Tibial artery (tissue), 4 donors: ENCODE data around the gene POLR2H.

Experiments
- DNase-seq, 2 donors: peaks; one replicate each; pipeline ENCODE4 v3.0.0-alpha.2; 2019
- H3K27ac ChIP-seq, 2 donors: fragments of 200-600 bp; sonication (generic) in 1 of 2; 1 replicate in 1 of 2; 2 replicates in 1 of 2; pipeline ENCODE4 v1.5.1; 2018 to 2019; ENCODE audit warnings: mild to moderate bottlenecking in 1 of 2
- H3K27me3 ChIP-seq, 2 donors: fragments of 200-600 bp; sonication (generic) in 1 of 2; one replicate each; pipeline versions ENCODE4 v1.5.1 to v1.6.0; 2016 to 2019
- H3K36me3 ChIP-seq, 3 donors: fragments of 200-600 bp; sonication (generic) in 2 of 3; one replicate each; pipeline ENCODE4 v1.5.1; 2016 to 2019; ENCODE audit warnings: mild to moderate bottlenecking in 2 of 3
- H3K4me1 ChIP-seq, 4 donors: fragments of 200-600 bp; sonication (generic) in 2 of 4; 1 replicate in 3 of 4; 2 replicates in 1 of 4; pipeline ENCODE4 v1.5.1; 2016 to 2019
- H3K4me3 ChIP-seq, 2 donors: fragments of 200-600 bp; sonication (generic) in 1 of 2; 1 replicate in 1 of 2; 2 replicates in 1 of 2; pipeline ENCODE4 v1.5.1; 2018 to 2019; ENCODE audit warnings: mild to moderate bottlenecking in 2 of 2
- H3K9me3 ChIP-seq, 3 donors: fragments of 200-600 bp; sonication (generic) in 1 of 3; one replicate each; pipeline ENCODE4 v1.5.1; 2016 to 2019
- intact Hi-C: fragments of 100-400 bp; cut with DNase I; formaldehyde crosslinking; loops from one replicate; pipeline ENCODE4 v1.15.0; 2023; ENCODE audit warnings: low total_unique reads
- TF ChIP-seq, protein P1 (sequence below), 2 experiments: fragments of 200-600 bp in 1 of 2; fragments of 450-650 bp in 1 of 2; IDR thresholded peaks; one replicate each; pipeline ENCODE4 v1.5.1; 2017 to 2019; ENCODE audit warnings: antibody characterized with exemption in 2 of 2, mild to moderate bottlenecking in 1 of 2, moderate library complexity in 1 of 2

POLR2H gene

DNA sequence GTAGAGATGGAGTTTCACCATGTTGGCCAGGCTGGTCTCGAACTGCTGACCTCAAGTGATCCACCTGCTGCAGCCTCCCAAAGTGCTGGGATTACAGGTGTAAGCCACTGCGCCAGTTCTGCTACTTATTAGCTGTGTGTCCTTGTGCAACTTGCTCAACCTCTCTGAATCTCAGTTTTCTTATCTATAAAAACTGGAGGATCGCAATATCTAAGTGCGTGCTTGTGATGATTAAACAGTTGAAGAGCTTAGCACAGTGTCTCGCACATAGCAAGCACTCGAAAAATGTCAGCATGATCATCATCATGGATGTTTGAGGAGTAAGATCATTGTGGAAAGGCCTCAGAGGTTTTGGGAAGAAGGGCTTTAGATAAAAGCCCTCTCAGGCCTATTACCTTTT, 10.9 kb upstream of the POLR2H start:
- peaks cover 0 to 28% (median 7%) of the 10 kb centered on the region in 3 donors for H3K36me3 ChIP-seq
- H3K27ac ChIP-seq = no peak overlapping the region
- TF ChIP-seq, protein P1, sequence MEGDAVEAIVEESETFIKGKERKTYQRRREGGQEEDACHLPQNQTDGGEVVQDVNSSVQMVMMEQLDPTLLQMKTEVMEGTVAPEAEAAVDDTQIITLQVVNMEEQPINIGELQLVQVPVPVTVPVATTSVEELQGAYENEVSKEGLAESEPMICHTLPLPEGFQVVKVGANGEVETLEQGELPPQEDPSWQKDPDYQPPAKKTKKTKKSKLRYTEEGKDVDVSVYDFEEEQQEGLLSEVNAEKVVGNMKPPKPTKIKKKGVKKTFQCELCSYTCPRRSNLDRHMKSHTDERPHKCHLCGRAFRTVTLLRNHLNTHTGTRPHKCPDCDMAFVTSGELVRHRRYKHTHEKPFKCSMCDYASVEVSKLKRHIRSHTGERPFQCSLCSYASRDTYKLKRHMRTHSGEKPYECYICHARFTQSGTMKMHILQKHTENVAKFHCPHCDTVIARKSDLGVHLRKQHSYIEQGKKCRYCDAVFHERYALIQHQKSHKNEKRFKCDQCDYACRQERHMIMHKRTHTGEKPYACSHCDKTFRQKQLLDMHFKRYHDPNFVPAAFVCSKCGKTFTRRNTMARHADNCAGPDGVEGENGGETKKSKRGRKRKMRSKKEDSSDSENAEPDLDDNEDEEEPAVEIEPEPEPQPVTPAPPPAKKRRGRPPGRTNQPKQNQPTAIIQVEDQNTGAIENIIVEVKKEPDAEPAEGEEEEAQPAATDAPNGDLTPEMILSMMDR (IDR thresholded peaks at IDR 0.05) = no peak
- no peak overlapping the region for H3K4me3 ChIP-seq
- intact Hi-C loops = no loop called here
- H3K4me1 ChIP-seq = peaks cover 0 to 10% (median 0%) of the 10 kb centered on the region in 4 donors
- DNase-seq = no peak
- H3K9me3 ChIP-seq = no peaks in the 10 kb centered on the region
- no peaks in the 10 kb centered on the region for H3K27me3 ChIP-seq

- peaks cover 0 to 9% (median 0%) of the 10 kb centered on the region in 4 donors for H3K4me1 ChIP-seq
- no peaks in the 10 kb centered on the region for H3K9me3 ChIP-seq
- H3K27ac ChIP-seq = no peak overlapping the region
- intact Hi-C loops = no loop called here
- H3K27me3 ChIP-seq = no peaks in the 10 kb centered on the region
- TF ChIP-seq, protein P1 (IDR thresholded peaks at IDR 0.05) = no peak
- no peak for DNase-seq
- no peak overlapping the region for H3K4me3 ChIP-seq
- H3K36me3 ChIP-seq = peaks cover 0 to 27% (median 7%) of the 10 kb centered on the region in 3 donors
Observed at GRCh38 chr3:184351511-184352148, 9.9 kb upstream of the POLR2H start.

GRCh38 chr3:184352149-184352785, 9.2 kb upstream of the POLR2H start:
- H3K9me3 ChIP-seq = no peaks in the 10 kb centered on the region
- H3K4me3 ChIP-seq = no peak overlapping the region
- no peak for DNase-seq
- H3K36me3 ChIP-seq = peaks cover 0 to 32% (median 7%) of the 10 kb centered on the region in 3 donors
- H3K27ac ChIP-seq = no peak overlapping the region
- peaks cover 0 to 9% (median 0%) of the 10 kb centered on the region in 4 donors for H3K4me1 ChIP-seq
- TF ChIP-seq, protein P1 (IDR thresholded peaks at IDR 0.05) = no peak
- intact Hi-C loops = no loop called here
- H3K27me3 ChIP-seq = no peaks in the 10 kb centered on the region

DNA sequence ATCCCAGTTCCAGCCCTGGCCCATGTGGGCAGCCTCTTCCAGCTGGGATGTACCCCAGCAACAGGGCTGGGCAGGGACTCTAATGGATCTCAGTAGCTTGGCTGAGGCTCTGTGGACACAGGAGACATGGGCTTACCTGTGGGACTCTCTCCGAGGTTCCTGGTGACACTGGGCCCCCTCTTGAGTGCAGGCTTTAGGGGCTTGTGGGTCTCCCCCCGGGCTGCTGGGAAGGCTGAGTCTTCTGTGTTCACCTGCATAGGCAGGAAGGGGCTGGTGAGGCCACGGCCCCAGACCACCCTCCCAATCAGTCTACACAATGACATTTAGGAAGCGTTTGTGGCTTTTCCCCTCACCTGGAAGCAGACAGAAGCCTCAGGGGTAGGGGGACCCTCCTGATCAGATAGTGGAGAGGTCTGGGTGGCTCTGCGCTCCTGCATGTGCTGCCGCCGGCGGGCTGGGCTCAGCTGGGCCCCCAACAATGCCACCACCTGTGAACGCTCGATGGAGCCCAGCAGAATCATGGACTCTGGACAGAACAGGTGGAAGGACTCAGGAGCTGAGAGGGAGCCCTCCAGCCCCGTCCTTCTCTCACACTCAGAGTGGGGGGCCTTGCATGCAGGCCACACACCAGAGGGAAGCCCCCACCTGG, 8.5 kb upstream of the POLR2H start:
- intact Hi-C loops = no loop called here
- no peaks in the 10 kb centered on the region for H3K9me3 ChIP-seq
- no peaks in the 10 kb centered on the region for H3K27me3 ChIP-seq
- no peak overlapping the region for H3K27ac ChIP-seq
- peaks cover 0 to 9% (median 0%) of the 10 kb centered on the region in 4 donors for H3K4me1 ChIP-seq
- TF ChIP-seq, protein P1 (IDR thresholded peaks at IDR 0.05) = no peak
- peaks cover 0 to 40% (median 7%) of the 10 kb centered on the region in 3 donors for H3K36me3 ChIP-seq
- no peak overlapping the region for H3K4me3 ChIP-seq
- no peak for DNase-seq

GRCh38 chr3:184353546-184353941, 8.0 kb upstream of the POLR2H start:
- peaks cover 0 to 42% (median 7%) of the 10 kb centered on the region in 3 donors for H3K36me3 ChIP-seq
- TF ChIP-seq, protein P1 (IDR thresholded peaks at IDR 0.05) = no peak
- no peak overlapping the region for H3K4me3 ChIP-seq
- H3K27me3 ChIP-seq = no peaks in the 10 kb centered on the region
- H3K9me3 ChIP-seq = no peaks in the 10 kb centered on the region
- intact Hi-C loops = no loop called here
- DNase-seq = no peak
- peaks cover 0 to 9% (median 0%) of the 10 kb centered on the region in 4 donors for H3K4me1 ChIP-seq
- H3K27ac ChIP-seq = no peak overlapping the region
